ENCODE data around the gene FARP1. TPM values are rescaled to one million over a fixed set of nuclear protein-coding genes. Genes with fewer than 3 reads are reported as not detected.

Gene FARP1
- total and polyA plus RNA-seq, 2 of the 13 experiments (the other 11 are each of a cell fraction or from before 2014, with no cell fraction given): 70.6 to 126 TPM

DNA sequence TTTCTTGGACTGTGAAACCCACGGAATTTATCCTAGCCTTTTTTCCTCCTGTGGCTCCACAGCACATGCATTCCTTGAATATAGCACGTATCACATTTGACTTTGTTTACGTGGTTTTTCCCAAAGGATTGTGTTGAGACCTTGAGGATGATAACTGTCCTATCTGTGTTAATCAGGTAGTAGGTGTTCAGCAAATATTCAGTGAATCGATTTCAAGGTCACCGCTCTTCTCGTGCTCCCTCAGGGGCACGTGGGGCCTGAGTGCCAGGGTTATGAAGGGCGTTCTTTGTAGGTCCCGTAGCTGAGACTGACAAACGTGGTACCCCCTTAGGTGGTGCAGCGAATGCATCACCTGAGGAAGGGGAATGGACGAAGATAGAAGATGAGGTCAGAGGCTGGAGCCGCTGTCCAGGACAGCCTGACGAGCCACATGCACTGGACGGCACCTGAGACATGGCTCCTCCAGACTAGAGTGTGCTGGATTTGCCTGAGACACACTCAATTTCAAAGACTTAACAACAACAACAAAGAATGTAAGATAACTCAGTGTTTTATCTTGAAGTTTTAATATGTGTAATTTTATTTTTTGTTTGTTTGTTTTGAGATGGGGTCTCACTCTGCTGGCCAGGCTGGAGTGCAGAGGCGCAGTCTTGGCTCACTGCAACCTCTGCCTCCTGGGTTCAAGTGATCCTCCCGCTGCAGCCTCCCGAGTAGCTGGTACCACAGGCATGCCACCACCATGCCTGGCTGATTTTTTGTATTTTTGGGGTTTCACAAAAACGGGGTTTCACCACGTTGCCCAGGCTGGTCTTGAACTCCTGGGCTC is 165.4 kb downstream of the FARP1 start (continued):
- TF ChIP-seq ARNTL (CRISPR knock-in tag; IDR thresholded peaks at IDR 0.05): peak; percentile 88
- TF ChIP-seq KDM6A (CRISPR knock-in tag; IDR thresholded peaks at IDR 0.05; ENCODE audit: low read depth): no peak
- no peak for TF ChIP-seq TGIF2 (CRISPR knock-in tag; IDR thresholded peaks at IDR 0.05)
- TF ChIP-seq MTF2 (CRISPR knock-in tag; IDR thresholded peaks at IDR 0.05; ENCODE audit: borderline replicate concordance): no peak
- TF ChIP-seq KLF12 (CRISPR knock-in tag; IDR thresholded peaks at IDR 0.05; ENCODE audit: borderline replicate concordance): no peak
- TF ChIP-seq SIX4 (CRISPR knock-in tag; IDR thresholded peaks at IDR 0.05): no peak
- TF ChIP-seq, protein P1, sequence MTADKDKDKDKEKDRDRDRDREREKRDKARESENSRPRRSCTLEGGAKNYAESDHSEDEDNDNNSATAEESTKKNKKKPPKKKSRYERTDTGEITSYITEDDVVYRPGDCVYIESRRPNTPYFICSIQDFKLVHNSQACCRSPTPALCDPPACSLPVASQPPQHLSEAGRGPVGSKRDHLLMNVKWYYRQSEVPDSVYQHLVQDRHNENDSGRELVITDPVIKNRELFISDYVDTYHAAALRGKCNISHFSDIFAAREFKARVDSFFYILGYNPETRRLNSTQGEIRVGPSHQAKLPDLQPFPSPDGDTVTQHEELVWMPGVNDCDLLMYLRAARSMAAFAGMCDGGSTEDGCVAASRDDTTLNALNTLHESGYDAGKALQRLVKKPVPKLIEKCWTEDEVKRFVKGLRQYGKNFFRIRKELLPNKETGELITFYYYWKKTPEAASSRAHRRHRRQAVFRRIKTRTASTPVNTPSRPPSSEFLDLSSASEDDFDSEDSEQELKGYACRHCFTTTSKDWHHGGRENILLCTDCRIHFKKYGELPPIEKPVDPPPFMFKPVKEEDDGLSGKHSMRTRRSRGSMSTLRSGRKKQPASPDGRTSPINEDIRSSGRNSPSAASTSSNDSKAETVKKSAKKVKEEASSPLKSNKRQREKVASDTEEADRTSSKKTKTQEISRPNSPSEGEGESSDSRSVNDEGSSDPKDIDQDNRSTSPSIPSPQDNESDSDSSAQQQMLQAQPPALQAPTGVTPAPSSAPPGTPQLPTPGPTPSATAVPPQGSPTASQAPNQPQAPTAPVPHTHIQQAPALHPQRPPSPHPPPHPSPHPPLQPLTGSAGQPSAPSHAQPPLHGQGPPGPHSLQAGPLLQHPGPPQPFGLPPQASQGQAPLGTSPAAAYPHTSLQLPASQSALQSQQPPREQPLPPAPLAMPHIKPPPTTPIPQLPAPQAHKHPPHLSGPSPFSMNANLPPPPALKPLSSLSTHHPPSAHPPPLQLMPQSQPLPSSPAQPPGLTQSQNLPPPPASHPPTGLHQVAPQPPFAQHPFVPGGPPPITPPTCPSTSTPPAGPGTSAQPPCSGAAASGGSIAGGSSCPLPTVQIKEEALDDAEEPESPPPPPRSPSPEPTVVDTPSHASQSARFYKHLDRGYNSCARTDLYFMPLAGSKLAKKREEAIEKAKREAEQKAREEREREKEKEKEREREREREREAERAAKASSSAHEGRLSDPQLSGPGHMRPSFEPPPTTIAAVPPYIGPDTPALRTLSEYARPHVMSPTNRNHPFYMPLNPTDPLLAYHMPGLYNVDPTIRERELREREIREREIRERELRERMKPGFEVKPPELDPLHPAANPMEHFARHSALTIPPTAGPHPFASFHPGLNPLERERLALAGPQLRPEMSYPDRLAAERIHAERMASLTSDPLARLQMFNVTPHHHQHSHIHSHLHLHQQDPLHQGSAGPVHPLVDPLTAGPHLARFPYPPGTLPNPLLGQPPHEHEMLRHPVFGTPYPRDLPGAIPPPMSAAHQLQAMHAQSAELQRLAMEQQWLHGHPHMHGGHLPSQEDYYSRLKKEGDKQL (CRISPR knock-in tag; IDR thresholded peaks at IDR 0.05; ENCODE audit: low read depth): peak; percentile 47; the same call in 1 of the 2 replicates
- peak; percentile 19; the same call in 1 of the 2 replicates for TF ChIP-seq TFDP1 (CRISPR knock-in tag; IDR thresholded peaks at IDR 0.05; ENCODE audit: borderline replicate concordance)
- no peak for TF ChIP-seq RFX1 (IDR thresholded peaks at IDR 0.05)
- TF ChIP-seq PRDM4 (CRISPR knock-in tag; IDR thresholded peaks at IDR 0.05; ENCODE audit: borderline replicate concordance): no peak
- TF ChIP-seq ZFP36 (IDR thresholded peaks at IDR 0.05; ENCODE audit: borderline replicate concordance, low read depth, low read length, partially characterized antibody): no peak
- peak; percentile 23; the same call in 1 of the 2 replicates for TF ChIP-seq ZNF501 (CRISPR knock-in tag; IDR thresholded peaks at IDR 0.05)
- peak; percentile 79 for TF ChIP-seq RCOR2 (CRISPR knock-in tag; IDR thresholded peaks at IDR 0.05)
- no peak for TF ChIP-seq TCF12 (IDR thresholded peaks at IDR 0.05)
- 0 out of 2 replicates have a peak, but pooled peaks have one; percentile 74 for TF ChIP-seq TCF12 (CRISPR knock-in tag; IDR thresholded peaks at IDR 0.05)
- TF ChIP-seq, protein P2, sequence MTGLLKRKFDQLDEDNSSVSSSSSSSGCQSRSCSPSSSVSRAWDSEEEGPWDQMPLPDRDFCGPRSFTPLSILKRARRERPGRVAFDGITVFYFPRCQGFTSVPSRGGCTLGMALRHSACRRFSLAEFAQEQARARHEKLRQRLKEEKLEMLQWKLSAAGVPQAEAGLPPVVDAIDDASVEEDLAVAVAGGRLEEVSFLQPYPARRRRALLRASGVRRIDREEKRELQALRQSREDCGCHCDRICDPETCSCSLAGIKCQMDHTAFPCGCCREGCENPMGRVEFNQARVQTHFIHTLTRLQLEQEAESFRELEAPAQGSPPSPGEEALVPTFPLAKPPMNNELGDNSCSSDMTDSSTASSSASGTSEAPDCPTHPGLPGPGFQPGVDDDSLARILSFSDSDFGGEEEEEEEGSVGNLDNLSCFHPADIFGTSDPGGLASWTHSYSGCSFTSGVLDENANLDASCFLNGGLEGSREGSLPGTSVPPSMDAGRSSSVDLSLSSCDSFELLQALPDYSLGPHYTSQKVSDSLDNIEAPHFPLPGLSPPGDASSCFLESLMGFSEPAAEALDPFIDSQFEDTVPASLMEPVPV (CRISPR knock-in tag; IDR thresholded peaks at IDR 0.05): no peak
- no peak for TF ChIP-seq SMARCC2 (IDR thresholded peaks at IDR 0.05)
- TF ChIP-seq NFIB (CRISPR knock-in tag; IDR thresholded peaks at IDR 0.05; ENCODE audit: borderline replicate concordance): no peak
- TF ChIP-seq ZNF615 (CRISPR knock-in tag; IDR thresholded peaks at IDR 0.05; ENCODE audit: borderline replicate concordance): no peak

Data from HepG2 (cell line).